Tibial nerve (tissue), 4 donors: ENCODE results near the gene KLF1. TPM values are rescaled to one million over a fixed set of nuclear protein-coding genes. Genes with fewer than 3 reads are reported as not detected.
A peak's percentile ranks its signal among the peaks of the same experiment; 100 is the strongest.
"Not testable (repeated sequence)": the region's sequence is repeated elsewhere in the genome, so short reads cannot be mapped to it uniquely, and the experiment has no call there.

ENCODE experiments used
- DNase-seq, 2 donors: peaks; one replicate each; pipeline ENCODE4 v3.0.0-alpha.2; 2019; ENCODE audit warnings: low spot score in 2 of 2
- H3K27ac ChIP-seq, 4 donors: fragments of 200-600 bp; sonication (generic) in 3 of 4; one replicate each; pipeline ENCODE4 v1.5.1; 2017 to 2019; ENCODE audit warnings: mild to moderate bottlenecking in 1 of 4
- H3K27me3 ChIP-seq, 2 donors: fragments of 200-600 bp; sonication (generic) in 1 of 2; one replicate each; pipeline versions ENCODE4 v1.5.1 to v1.6.0; 2017 to 2019
- H3K36me3 ChIP-seq, 3 donors: fragments of 200-600 bp; sonication (generic); one replicate each; pipeline ENCODE4 v1.5.1; 2018 to 2019
- H3K4me1 ChIP-seq, 4 donors: fragments of 200-600 bp; sonication (generic) in 3 of 4; one replicate each; pipeline ENCODE4 v1.5.1; 2017 to 2019
- H3K4me3 ChIP-seq, 4 donors: fragments of 200-600 bp; sonication (generic) in 3 of 4; one replicate each; pipeline ENCODE4 v1.5.1; 2017 to 2019; ENCODE audit warnings: mild to moderate bottlenecking in 1 of 4, moderate library complexity in 1 of 4
- H3K9me3 ChIP-seq, 4 donors: fragments of 200-600 bp; sonication (generic) in 3 of 4; one replicate each; pipeline ENCODE4 v1.5.1; 2017 to 2019
- EP300 ChIP-seq, 2 donors: sonication (generic); formaldehyde crosslinking; IDR thresholded peaks; one replicate each; pipeline ENCODE4 v1.6.1; 2017; ENCODE audit warnings: antibody characterized with exemption in 2 of 2, mild to moderate bottlenecking in 1 of 2
- POLR2A ChIP-seq, 2 donors: fragments of 450-650 bp; IDR thresholded peaks; one replicate each; pipeline ENCODE4 v1.6.1; 2017; ENCODE audit warnings: antibody characterized with exemption in 2 of 2, mild to moderate bottlenecking in 2 of 2, moderate library complexity in 2 of 2
- WGBS, 2 donors: methylation state at CpG; one replicate each; pipeline ENCODE4 v1.1.5; 2018; 5-methylcytosine and 5-hydroxymethylcytosine counted together
- total RNA-seq, 4 donors: library from RNA; depleted of rRNA; stranded (reverse); fragments of >200 nt; gene quantifications; one replicate each; pipeline ENCODE4 v1.1.0, GENCODE V29; 2016
- TF ChIP-seq, protein P1 (sequence below), 5 experiments: fragments of 200-600 bp in 3 of 5; fragments of 450-650 bp in 2 of 5; sonication (generic) in 3 of 5; IDR thresholded peaks; one replicate each; pipeline ENCODE4 v1.5.1; 2016 to 2019; ENCODE audit warnings: antibody characterized with exemption in 5 of 5, mild to moderate bottlenecking in 3 of 5, moderate library complexity in 2 of 5

The KLF1 gene
- total RNA-seq, 4 donors from 2014 or later: not detected

DNA sequence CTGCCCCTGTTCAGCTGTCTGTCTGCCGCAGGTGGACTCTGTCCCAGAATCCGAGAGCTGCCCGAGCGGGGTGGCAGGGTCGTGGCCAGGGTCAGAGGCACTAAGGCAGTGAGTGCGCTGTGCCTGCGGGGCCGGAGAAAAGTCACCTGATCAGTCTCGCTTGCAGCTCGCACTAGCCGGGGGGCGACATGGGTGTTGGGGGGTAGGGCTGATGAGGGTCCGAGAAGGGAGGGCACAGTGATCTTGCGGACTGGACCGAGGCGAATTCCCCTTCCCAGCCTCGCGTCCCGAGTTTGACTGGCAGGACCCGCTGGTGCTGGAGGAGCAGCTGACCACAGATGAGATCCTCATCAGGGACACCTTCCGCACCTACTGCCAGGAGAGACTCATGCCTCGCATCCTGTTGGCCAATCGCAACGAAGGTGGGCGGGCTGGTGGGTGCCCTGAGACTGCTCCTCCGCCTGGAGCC lies 4.6 kb upstream of the KLF1 start:
- peak overlapping the region; percentile 83 to 93 (median 88) for H3K27ac ChIP-seq

DNA sequence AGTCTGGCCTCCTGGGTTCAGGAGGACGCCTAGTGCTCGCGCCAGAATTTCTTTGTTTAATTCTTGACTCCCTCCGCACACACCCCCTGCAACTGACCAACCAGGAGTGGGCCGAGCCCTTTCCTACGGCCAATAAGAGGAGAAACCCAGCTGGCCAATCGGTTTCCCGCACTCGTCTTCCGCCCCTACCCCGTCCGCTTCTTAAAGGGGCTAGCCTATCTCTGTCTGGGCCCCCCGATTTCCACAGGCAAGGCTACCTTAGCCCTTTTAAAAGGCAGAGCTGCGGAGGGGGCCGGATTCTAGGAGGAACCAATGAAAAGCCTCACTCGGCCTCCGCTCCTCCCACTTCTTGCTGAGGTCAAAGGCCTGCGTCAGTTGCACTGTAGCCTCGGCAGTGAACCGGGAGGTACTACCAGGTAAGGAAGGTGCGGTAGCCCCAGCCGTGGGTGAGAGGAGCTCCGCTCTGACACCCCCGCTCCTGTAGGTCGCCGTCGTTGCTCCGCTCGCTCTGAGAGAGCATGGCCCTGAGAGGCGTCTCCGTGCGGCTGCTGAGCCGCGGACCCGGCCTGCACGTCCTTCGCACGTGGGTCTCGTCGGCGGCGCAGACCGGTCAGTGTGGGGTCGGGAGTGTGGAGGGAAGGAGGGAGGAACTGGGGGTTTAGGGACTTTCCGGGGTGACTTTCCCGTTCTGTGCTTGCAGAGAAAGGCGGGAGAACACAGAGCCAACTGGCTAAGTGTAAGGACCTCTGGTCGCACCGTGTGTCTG lies 4.0 kb upstream of the KLF1 start, which contains the start of gene GCDH:
GCDH (plus strand) TSS at position 374 of the 766 bp plus-strand sequence; CDS start at position 519, 145 bp downstream.
- H3K27ac ChIP-seq: peak within 1 kb of the TSS; percentile 83 to 93 (median 88)
- no peaks in the 10 kb centered on the region for H3K9me3 ChIP-seq
- H3K36me3 ChIP-seq: peaks cover 0 to 29% (median 5%) of the 10 kb centered on the region in 3 donors
- peaks cover 0 to 31% (median 15%) of the 10 kb centered on the region in 4 donors for H3K4me1 ChIP-seq
- WGBS, 2 donors: 0% methylated on average over 47 to 49 of the region's 49 CpGs
- DNase-seq: peak; percentile 96 to 97
- H3K4me3 ChIP-seq: peak within 1 kb of the TSS; percentile 70 to 100 (median 94)
- peaks cover 0 to 12% of the 10 kb centered on the region in 2 donors for H3K27me3 ChIP-seq
- TF ChIP-seq EP300 (IDR thresholded peaks at IDR 0.05): peak; percentile 94 to 95
- TF ChIP-seq, protein P1, sequence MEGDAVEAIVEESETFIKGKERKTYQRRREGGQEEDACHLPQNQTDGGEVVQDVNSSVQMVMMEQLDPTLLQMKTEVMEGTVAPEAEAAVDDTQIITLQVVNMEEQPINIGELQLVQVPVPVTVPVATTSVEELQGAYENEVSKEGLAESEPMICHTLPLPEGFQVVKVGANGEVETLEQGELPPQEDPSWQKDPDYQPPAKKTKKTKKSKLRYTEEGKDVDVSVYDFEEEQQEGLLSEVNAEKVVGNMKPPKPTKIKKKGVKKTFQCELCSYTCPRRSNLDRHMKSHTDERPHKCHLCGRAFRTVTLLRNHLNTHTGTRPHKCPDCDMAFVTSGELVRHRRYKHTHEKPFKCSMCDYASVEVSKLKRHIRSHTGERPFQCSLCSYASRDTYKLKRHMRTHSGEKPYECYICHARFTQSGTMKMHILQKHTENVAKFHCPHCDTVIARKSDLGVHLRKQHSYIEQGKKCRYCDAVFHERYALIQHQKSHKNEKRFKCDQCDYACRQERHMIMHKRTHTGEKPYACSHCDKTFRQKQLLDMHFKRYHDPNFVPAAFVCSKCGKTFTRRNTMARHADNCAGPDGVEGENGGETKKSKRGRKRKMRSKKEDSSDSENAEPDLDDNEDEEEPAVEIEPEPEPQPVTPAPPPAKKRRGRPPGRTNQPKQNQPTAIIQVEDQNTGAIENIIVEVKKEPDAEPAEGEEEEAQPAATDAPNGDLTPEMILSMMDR (IDR thresholded peaks at IDR 0.05): peak in 2 of 5 experiments; percentile 27 to 57
- TF ChIP-seq POLR2A (IDR thresholded peaks at IDR 0.05): peak in 1 of 2 donors; percentile 63

More for the DNA sequence above, 4.6 kb upstream of the KLF1 start:
- DNase-seq: no peak
- Histone ChIP-seq H3K36me3 (peaks cover 0 to 35% (median 11%) of the 10 kb centered on the region in 3 donors), H3K27me3 (peaks cover 0 to 6% of the 10 kb centered on the region in 2 donors), H3K9me3 (no peaks in the 10 kb centered on the region), H3K4me1 (peaks cover 0 to 29% (median 14%) of the 10 kb centered on the region in 4 donors), H3K4me3 (peak overlapping the region; percentile 70 to 100 (median 94))
- TF ChIP-seq, protein P1 (IDR thresholded peaks at IDR 0.05): no peak
- no peak for TF ChIP-seq POLR2A (IDR thresholded peaks at IDR 0.05)
- TF ChIP-seq EP300 (IDR thresholded peaks at IDR 0.05): no peak
- WGBS, 2 donors: 6 to 7% methylated on average over 23 of the region's 26 CpGs

DNA sequence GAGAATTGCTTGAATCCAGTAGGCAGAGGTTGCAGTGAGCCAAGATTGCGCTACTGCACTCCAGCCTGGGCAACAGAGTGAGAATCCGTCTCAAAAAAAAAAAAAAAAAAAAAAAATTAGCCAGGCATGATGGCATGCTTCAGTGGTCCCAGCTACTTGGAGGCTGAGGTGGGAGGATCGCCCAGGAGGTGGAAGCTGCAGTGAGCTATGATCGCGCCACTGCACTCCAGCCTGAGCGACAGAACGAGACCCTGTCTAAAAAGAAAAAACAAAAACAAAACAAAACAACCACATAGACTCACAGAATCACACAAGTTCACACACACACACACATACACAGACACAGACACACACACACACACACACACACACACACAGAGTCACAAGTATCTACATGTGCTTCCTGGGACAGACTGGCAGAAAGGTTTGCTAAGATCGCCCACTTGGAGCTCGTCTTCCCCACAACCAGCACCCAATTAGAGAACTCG lies 3.3 kb upstream of the KLF1 start:
- WGBS, 2 donors: 26 to 29% methylated on average over 10 of the region's 10 CpGs
- Histone ChIP-seq H3K27ac (peak overlapping the region; percentile 9 to 93 (median 86)), H3K27me3 (peaks cover 0 to 18% of the 10 kb centered on the region in 2 donors), H3K4me1 (peaks cover 0 to 37% (median 18%) of the 10 kb centered on the region in 4 donors), H3K36me3 (peaks cover 0 to 24% (median 4%) of the 10 kb centered on the region in 3 donors), H3K4me3 (peak overlapping the region in 2 of 4 donors; percentile 89 to 100)
- not testable (repeated sequence) for DNase-seq, H3K9me3 ChIP-seq

DNA sequence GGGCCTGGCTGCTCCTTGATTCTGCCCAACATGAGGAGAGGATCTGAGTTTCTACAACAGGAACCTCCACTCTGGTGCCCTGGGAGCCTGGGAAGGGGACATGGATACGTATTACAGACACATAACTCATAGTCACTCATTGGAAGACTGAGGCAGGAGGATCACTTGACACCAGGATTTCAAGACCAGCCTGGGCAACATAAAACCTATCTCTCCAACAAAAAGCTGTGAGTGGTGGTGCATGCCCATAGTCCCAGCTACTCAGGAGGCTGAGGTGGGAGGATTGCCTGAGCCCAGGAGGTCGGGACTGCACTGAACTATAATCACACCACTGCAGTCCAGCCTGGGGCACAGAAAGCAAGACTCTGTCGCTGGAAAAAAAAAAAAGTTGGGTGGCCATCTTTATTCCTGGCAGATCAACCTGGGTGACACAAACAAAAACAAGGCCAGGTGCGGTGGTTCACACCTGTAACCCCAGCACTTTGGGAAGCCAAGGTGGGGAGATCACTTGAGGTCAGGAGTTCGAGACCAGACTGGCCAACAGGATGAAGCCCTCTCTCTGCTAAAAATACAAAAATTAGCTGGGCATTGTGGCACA lies 1.1 kb upstream of the KLF1 start:
- TF ChIP-seq, protein P1 (IDR thresholded peaks at IDR 0.05): no peak
- Histone ChIP-seq H3K4me1 (peaks cover 0 to 39% (median 22%) of the 10 kb centered on the region in 4 donors), H3K36me3 (peaks cover 0 to 2% (median 0%) of the 10 kb centered on the region in 3 donors), H3K4me3 (no peak overlapping the region), H3K9me3 (peaks cover 0 to 15% (median 0%) of the 10 kb centered on the region in 4 donors), H3K27me3 (peaks cover 0 to 38% of the 10 kb centered on the region in 2 donors), H3K27ac (no peak overlapping the region)
- DNase-seq: no peak
- 64 to 70% methylated on average over 5 of the region's 5 CpGs for WGBS, 2 donors

DNA sequence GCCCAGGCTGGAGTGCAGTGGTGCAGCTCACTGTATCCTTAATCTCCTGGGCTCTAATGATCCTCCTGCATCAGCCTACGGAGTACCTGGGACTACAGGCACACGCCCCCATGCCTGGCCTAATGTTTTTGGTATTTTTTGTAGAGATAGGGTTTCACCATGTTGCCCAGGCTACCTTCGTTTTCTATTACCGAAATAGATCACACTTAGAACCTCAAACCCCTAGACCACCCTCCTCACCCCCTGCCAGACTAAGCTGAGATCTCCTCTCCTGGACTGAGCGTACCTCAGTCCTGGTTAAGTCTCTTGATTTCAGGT lies 391 bp downstream of the KLF1 start:
- Histone ChIP-seq H3K4me1 (peaks cover 0 to 33% (median 13%) of the 10 kb centered on the region in 4 donors), H3K27ac (no peak overlapping the region), H3K4me3 (no peak overlapping the region), H3K36me3 (no peaks in the 10 kb centered on the region), H3K9me3 (peaks cover 0 to 15% (median 0%) of the 10 kb centered on the region in 4 donors), H3K27me3 (peaks cover 0 to 38% of the 10 kb centered on the region in 2 donors)
- no peak for DNase-seq
- 78 to 88% methylated on average over 5 of the region's 5 CpGs for WGBS, 2 donors
- TF ChIP-seq EP300 (IDR thresholded peaks at IDR 0.05): no peak
- no peak for TF ChIP-seq POLR2A (IDR thresholded peaks at IDR 0.05)
